HG03103 (cell line): ENCODE measurements around the gene FLT3.
"Not testable (repeated sequence)": the region's sequence is repeated elsewhere in the genome, so short reads cannot be mapped to it uniquely, and the experiment has no call there.

Experiments used
- ATAC-seq: cut with Tn5 transposase; IDR thresholded peaks from one replicate; pipeline ENCODE4 v1.9.1; 2021; ENCODE audit warnings: low read depth; ENCODE audit not compliant: unreplicated experiment

The FLT3 gene

DNA sequence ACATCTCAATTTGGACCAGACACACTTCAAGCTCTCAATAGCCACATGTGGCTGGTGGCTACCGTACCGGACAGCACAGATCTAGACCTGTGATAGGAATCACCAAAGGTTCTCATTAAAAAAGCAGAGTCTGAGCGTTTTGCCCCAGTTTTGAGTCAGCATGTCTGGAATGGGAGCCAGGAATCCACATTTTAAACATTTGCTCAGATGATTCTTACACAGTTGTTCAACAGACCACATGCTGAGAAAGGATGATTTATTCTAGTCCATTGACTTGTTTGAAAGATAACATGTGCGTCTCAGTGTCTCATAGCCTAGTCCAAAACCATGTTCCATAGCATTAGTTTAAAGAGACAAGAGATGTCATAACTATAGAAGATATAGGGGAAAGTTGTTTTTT lies 53.4 kb downstream of the FLT3 start:
- no peak for ATAC-seq

DNA sequence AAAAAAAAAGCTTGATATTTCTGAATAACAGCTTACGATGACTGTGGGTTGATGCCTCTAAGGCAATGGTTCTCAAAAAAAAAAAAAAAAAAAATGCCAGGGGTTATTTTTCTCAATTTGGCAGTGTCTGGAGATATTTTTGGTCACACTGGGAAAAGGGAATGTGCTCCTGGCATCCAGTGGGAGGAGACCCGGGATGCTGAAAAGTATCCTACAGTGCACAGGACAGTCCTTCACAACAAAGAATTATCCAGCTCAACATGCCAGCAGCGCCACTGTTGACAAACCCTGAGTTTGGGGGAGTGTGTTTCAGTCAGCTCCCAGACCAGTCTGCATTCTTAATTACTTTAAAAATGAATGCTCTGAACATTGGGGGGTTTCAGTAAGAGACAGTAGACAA lies 54.5 kb downstream of the FLT3 start:
- no peak for ATAC-seq

DNA sequence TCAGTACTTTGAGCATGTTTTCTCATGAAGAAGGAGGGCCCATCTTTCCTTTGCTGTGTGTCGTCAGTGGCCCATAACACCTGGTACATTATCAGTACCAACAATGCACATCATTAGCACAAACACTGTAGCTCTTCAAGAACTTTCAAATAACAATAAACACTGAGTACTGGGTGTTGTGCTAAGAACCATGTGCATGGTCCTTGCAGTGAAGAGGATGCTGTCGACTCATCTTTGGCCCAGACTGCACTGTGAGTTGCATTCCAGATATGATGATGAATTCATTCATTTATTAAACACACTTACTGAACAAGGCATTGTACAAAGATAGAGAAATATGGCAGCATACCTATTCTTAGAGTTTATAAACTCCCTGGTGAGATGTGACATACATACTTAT lies 55.8 kb downstream of the FLT3 start:
- no peak for ATAC-seq

DNA sequence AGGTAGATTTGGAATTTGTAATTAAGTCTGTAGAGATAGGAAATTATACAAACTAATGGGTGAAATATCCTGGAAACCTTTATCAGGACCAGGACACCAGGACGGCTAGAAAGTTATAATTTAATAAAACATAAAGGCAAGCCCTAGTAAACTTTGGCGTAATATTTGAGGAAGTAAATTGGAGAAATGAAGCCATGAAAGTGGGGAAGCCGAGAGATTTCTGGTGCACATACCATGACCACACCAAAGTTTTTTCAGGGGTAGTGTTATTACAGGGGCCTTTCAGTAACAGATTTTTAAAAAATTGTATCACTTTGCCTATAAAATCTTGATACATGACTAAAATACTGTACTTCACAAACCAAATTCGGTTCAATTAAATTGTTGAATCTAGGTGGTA lies 57.2 kb downstream of the FLT3 start:
- no peak for ATAC-seq

DNA sequence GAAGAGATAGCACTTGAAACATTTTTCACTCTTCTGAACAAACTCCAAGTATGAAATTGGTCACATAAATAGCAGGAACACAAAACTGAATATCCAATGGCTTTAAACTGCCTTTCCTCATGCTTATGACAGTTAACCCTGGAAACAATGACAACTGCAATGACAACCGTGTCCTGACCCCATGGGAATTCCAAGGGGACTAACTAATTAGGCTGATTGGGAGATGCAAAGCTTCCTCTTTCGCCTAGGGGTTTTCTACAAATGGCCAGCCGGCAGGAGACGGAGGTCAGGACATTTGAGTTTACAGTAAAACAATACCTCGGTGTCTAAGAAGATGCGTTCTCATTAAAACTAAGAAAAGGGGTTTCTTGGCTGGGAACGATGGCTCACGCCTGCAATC lies 58.9 kb downstream of the FLT3 start:
- no peak for ATAC-seq

DNA sequence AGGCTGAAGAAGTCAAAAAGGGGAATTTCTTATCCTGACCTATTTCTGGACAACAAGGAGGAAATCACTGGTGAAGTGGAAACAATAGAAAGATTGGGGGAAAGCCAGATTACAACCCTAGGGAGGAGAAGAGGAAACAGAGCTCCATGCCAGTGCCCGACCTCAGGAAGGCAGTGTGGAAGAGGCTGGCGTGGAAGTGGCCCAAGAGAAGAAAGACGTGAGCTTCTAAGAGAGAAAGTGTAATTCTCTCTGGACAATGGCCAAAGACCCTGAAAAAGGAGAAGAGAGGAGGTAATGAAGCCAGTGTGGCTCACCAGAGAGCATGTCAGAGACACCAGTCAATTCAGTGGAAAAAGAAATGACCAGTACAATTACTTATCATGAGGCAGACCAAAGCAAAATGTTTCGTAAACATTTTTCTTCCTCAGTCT lies 59.3 kb downstream of the FLT3 start:
- no peak for ATAC-seq

DNA sequence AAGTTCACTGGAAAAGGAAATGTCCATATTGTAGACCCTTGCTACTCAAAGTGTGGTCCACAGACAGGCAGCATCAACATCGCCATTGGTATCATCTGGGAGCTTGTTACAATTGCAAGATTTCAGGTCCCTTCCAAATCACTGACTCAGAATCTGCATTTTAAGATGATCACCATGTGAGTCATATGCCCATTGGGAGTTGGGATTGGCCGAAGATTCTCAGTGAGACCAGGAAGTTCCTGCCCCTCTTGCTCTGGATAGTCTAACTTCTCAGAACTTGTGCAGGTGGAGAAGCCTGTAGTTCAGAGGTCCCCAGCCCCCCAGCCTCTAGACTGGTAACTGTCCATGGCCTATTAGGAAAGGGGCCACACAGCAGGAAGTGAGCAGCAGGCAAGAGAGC lies 63.0 kb downstream of the FLT3 start:
- ATAC-seq: no peak

DNA sequence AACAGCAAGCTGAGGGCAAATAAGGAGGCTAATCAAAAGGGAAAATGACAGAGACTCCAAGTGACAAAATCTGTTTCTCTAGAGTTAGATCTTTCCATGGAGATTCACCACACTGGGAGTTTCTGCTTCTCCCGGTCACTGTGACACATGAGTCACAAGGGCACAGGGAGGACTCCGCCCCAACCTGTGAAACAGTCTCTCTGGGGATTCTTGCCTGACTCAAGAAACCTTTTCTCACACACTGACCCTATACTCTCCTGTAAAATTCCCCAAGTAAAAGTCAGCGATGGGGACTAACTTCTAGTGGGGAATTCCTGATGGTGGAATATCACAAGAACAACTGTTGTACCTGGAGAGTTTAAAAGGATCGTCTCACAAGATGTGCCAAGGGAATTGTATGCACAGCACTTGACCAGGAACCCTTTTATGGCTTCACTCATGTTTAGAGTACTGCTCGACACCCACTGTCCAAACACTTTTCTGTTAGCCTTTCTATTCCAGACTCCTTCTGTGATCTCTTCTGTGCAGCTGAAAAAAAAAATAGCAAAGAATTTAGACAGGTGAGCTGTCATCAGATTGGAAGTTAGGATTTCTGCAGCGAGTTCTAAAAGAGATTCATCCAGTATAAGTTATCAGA lies 65.1 kb downstream of the FLT3 start:
- ATAC-seq: no peak

DNA sequence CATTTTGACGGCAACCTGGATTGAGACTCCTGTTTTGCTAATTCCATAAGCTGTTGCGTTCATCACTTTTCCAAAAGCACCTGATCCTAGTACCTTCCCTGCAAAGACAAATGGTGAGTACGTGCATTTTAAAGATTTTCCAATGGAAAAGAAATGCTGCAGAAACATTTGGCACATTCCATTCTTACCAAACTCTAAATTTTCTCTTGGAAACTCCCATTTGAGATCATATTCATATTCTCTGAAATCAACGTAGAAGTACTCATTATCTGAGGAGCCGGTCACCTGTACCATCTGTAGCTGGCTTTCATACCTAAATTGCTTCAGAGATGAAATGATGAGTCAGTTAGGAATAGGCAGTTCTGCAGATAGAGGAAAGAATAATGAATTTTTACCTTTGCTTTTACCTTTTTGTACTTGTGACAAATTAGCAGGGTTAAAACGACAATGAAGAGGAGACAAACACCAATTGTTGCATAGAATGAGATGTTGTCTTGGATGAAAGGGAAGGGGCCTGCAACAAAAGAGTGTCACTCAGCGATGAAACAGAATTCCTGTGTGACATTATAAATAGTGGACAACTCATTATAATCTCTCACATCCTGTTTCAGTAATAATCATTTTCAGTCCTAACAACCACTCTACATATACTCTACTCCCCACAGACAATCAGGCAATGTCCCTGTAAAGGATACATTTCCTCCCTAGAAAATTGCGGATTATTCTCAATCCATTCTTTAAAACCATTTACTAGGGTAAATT lies 66.3 kb downstream of the FLT3 start:
- ATAC-seq: no peak

DNA sequence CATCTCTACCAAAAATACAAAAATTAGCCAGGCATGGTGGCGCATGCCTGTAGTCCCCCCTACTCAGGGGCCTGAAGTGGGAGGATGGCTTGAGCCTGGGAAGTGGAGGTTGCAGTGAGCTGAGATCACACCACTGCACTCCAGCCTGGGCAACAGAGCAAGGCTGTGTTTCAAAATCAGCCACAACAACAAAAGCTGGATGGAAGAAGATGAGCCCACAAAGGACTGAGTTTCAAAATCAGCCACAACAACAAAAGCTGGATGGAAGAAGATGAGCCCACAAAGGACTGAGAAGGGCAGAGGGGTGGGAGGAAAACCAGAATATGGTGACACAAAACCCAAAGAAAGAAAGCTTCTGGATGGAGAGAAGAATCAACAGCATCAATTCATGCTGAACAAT lies 67.9 kb downstream of the FLT3 start:
- not testable (repeated sequence) for ATAC-seq

DNA sequence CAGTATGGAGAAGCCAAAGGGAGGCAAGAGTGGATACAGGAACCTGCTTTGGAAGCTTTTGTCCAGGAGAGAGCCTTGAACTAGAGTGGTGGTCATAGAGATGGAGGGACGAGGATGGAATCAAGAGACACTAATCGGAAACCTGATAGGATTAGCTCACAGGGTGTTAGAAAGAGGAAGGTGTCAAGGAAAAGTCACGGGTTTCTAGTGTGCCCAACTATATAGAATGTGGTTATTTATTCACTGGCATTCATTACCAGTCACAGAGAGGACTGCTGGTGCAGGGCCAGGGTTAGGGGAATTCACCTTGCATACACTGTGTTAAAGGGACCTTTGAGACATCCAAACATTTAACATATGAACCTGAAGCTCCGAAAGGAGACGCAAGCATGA lies 68.5 kb downstream of the FLT3 start:
- ATAC-seq: no peak

DNA sequence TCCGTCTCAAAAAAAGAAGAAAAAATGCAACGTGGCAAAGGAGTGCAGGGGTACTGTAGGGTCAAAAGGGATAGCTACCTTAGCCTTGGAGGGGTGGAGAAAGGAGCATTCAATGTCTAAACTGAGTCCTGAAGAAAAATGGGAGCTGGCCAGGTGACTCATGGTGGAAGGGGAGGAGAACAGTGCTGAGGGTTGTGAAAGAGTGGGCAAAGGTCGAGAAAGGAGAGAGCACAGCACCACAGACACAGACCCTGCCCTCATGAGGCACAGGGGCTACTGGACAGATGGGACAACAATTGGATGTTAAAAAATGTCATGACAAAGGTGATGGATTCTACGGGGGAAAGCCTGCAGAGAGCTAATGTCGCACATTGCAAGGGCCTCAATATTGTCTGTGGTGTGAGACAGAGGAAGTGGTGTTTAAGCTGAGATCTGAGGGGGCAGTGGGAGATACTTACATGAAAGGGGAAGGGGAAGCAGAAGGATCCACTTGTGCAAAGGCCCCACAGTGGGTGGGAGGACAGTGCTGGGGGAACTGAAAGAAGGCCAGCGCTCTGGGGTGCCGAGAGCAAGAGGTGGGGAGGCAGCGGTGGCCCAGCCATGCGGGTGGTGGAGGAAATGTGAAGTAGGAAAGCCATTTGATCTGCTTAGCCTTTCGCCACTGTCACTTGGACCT lies 69.0 kb downstream of the FLT3 start:
- peak; percentile 60 for ATAC-seq

DNA sequence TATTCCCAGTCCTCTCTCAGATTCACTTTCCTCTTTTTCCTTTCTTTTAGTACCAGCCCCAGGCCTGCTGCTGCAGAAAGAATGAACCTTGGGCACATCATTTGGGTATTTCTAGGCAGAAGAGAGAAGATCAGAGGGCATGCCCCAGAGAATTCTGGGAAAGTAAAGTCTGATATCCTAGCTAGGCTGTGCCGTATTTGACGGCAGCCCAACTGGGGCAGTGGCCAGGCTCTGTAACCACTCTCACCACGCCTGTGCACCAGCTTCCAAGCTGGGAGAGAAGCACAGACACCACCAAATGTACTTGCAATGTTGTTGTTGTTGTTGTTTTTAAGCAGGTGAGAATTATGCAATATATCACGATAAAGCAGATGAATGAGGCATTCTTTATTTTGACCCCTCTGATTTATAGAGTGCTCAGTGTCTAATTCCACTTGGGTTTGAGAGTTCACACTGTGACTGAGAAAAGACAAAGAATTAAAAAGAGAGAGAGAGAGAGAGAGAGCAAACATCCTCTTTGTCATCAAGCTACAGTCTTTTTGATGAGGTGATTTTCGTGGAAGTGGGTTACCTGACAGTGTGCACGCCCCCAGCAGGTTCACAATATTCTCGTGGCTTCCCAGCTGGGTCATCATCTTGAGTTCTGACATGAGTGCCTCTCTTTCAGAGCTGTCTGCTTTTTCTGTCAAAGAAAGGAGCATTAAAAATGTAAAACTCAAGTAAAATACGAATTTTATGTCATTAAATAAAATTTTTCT lies 72.6 kb downstream of the FLT3 start:
- ATAC-seq: no peak

DNA sequence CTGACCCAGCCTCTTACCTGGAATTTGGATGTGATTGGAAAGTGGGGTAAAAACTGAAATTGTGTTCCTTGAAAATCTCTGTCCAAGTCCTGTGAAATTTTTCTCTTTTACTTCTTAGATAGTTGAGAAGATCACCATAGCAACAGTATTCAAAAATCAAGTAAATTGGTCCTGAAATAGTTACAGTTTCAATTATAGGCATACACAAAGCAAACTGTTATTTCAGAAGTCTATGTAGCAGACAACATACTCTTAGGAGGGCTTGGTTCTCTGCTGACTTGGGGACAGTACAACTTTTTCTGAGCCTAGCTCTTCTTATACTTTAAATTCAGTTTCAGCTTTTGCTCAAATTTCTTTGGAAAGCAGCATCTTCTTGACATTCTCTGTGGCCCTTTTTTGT lies 73.3 kb downstream of the FLT3 start:
- no peak for ATAC-seq

DNA sequence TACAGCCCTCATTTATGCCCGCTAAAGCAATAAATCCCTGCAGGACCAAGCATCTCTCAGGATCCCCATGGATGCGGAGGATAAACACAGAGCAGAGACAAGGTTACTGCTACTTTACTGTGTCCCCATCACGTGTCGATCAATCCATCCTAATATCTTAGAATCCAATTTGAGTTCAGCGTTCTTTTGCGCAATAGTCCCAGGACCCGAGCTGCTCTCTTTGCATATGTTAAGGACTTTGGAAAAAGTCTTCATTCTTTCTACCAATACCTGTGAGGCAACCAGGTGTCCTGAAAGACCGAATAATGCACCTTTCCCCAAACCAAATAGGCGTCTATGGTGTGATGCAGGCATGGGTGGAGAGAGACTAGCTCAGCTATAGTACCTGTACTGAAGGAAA lies 73.9 kb downstream of the FLT3 start:
- ATAC-seq: no peak

DNA sequence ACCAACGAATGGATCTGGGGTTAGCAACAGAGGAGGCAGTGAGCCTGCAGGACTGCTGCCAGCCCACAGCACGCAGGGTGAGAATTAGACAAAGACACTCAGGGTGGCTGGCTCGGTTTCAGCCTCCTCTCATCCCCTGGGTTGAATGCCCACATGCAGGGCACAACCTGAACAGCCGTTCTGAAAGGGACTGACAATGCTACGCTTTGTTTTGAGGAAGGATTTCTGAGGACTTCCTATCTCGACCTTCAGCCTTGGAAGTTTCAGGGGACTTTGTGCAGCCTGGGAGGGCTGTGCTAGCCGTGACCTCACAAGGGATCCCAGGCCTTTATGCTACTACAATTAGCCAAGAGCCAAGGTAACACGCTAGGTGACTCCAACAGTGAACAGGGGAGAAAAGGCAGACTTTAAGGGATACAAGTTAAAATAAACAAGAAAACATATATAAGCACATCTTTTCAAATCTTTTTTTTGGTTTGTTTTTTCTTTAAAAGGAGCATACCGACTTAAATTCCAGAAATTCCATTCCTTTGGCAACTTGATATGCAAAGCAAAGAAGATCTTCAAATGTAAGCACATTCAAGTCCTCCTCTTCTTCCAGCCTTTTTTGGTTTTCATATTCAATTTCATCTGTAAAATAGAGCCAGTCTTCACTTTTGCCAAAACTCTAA lies 77.4 kb downstream of the FLT3 start:
- no peak for ATAC-seq

DNA sequence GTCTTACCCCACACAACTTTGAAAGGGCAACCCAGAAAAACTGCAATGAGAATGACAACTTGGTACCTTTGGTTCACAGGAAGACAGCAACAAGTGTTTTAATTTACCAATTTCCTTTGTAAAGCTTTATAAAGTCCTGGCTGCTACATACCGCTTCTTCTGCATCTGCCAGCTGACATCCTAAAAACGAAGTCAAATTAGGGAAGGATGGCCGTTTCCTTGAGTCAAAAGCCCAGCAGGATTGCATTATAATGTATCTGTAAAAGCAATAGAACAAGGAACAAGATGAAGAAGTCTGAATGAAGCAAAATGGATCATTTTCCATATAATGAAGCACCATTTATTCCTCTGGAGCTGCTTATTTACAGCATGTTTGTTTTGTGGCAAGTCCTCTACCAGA lies 86.1 kb downstream of the FLT3 start:
- ATAC-seq: no peak

DNA sequence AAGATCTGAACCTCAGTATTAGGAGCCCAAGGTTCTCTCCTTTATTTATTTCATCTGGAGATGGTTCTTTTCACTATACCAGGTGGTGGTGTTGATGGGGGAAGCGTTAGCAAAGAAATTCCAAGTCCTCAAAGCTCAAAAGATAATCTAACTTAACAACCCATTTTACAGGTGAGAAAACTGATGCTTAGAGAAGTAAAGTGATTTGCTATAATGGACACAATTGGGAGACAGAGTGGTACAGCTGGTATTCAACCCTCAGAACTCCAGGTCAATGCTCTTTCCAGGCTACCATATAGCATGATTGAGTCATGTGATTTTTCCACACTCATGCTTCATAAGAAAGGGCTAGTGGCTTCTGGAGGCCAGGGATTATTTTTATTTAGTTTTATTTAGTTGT lies 86.9 kb downstream of the FLT3 start:
- no peak for ATAC-seq

DNA sequence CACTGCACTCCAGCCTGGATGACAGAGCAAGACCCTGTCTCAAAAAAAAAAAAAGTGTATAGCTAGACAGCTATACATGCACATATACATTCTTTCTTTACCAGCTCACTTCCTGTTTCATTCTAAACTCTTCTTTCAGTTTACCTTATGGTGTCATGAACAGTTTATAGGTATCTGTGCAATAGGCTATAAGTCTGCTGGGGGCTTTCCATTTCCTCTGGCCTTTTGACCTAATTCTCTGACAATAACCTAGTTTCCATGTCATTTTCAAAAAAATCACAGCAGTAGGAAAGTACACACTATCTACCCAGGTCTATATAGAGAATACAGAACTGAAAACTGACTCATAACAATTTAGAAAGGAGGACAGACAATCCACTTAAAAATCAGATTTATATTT lies 87.5 kb downstream of the FLT3 start:
- peak; percentile 77 for ATAC-seq

DNA sequence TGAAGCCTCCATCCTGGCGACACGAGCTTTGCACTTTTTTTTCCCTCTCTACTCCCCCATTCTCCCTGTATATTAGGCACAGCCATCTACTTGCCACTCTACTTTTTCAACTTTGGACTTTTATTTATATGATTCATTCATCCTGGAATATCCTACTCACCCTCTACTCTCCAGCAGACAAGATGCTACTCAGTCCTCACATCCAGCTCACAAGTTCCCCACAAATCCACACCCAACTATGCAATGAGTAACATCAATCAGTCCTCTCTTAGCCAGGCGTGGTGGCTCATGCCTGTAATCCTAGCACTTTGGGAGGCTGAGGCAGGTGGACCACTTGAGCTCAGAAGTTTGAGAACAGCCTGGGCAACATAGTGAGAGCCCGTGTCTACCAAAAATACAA lies 88.0 kb downstream of the FLT3 start:
- ATAC-seq: no peak

DNA sequence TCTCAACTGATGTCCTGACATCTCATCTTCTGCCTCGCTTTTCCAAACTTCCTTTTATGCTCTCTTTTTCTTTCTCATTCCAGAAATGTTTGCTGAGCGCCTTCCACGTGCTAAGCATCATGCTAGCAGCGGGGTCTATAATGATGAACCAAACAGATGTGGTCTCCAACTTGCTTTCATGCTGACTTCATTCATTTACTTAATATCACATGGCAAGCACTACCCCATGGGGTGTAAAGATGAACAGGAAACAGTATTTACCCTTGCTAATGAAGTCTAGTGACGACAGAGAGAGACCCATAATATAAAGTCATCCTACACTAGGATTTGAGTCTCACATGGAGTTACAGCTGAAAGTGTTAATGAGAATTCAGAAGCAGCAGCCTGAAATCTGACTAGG lies 90.3 kb downstream of the FLT3 start:
- ATAC-seq: no peak
